Testis (tissue), 3 donors: ENCODE data around the gene CAMLG. TPM values are rescaled to one million over a fixed set of nuclear protein-coding genes. Genes with fewer than 3 reads are reported as not detected.

ENCODE experiments used
- DNase-seq: peaks from one replicate; pipeline ENCODE4 v3.0.0-alpha.2; 2019
- H3K27ac ChIP-seq, 2 donors: fragments of 200-600 bp; sonication (generic); one replicate each; pipeline ENCODE4 v1.5.1; 2019
- H3K27me3 ChIP-seq: fragments of 200-600 bp; sonication (generic); one replicate; pipeline ENCODE4 v1.5.1; 2019
- H3K36me3 ChIP-seq: fragments of 200-600 bp; sonication (generic); one replicate; pipeline ENCODE4 v1.5.1; 2017; ENCODE audit warnings: low read depth; ENCODE audit errors: missing control alignments
- H3K4me1 ChIP-seq: fragments of 200-600 bp; sonication (generic); one replicate; pipeline ENCODE4 v1.5.1; 2019
- H3K4me3 ChIP-seq, 2 donors: fragments of 200-600 bp; sonication (generic); one replicate each; pipeline ENCODE4 v1.5.1; 2017 to 2019
- H3K9me3 ChIP-seq: fragments of 200-600 bp; sonication (generic); one replicate; pipeline ENCODE4 v1.5.1; 2017
- POLR2A ChIP-seq: fragments of 450-650 bp; IDR thresholded peaks from one replicate; pipeline ENCODE4 v1.6.1; 2017; ENCODE audit warnings: antibody characterized with exemption, mild to moderate bottlenecking, moderate library complexity
- WGBS, 2 donors: methylation state at CpG; one replicate each; pipeline ENCODE4 v1.1.5; 2018; 5-methylcytosine and 5-hydroxymethylcytosine counted together
- intact Hi-C: fragments of 100-400 bp; cut with DNase I; formaldehyde crosslinking; loops from one replicate; pipeline ENCODE4 v1.15.1; 2023; ENCODE audit warnings: low total_unique reads
- polyA plus RNA-seq: library from polyadenylated mRNA; stranded (reverse); fragments of 350-450 nt; fragmentation: Illumina TruSeq; extraction: RNeasy Lipid Tissue Mini Kit (QIAGEN cat#74804); gene quantifications from one replicate; pipeline ENCODE4 v1.2.3, GENCODE V29; 2014; ENCODE audit warnings: low read depth, low replicate concordance; ENCODE audit not compliant: insufficient read depth
- total RNA-seq, 2 donors: library from RNA; depleted of rRNA; stranded (reverse); fragments of >200 nt; gene quantifications; one replicate each; pipeline ENCODE4 v1.2.3, GENCODE V29; 2016
- TF ChIP-seq, protein P1 (sequence below), 3 experiments: fragments of 450-650 bp in 2 of 3; fragments of 200-600 bp in 1 of 3; sonication (generic) in 1 of 3; IDR thresholded peaks; one replicate each; pipeline ENCODE4 v1.5.1; 2016 to 2019; ENCODE audit warnings: antibody characterized with exemption in 3 of 3, mild to moderate bottlenecking in 2 of 3, moderate library complexity in 1 of 3

CAMLG gene
- total and polyA plus RNA-seq, 3 donors from 2014 or later: 36.9 to 102 (median 53.2) TPM

DNA sequence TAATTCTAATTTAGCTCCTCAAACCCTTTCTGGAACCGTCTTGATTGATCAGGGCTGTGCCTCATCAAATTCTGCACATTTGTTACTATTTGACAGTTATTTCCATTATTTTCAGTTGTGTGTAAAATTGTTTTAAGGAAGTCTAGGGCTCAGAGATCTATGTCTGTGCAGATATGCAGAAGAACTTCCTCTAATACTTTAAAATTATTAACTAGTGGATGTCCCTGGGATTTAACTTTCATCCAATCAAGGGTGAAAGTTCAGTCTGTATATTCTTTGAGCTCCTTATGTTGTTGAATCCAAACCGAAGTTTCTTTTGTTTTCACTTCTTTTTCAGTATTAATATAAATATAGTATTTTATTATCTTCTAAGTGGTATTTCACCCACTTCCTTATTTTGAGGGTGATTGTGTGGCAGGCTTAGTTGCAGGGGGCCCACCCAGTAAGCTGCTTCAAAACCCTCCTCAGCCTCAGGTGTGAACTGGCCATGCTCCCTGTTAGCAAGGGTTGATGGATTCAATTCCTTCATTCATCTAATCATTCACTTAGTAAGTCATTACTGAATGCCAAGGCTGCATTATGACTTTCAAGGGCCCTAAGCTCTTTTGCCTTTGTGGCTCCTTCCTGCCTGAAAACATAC, 2.1 kb upstream of the CAMLG start:
- WGBS, 2 donors: 55 to 59% methylated on average over 2 of the region's 2 CpGs
- H3K9me3 ChIP-seq: no peaks in the 10 kb centered on the region
- TF ChIP-seq, protein P1, sequence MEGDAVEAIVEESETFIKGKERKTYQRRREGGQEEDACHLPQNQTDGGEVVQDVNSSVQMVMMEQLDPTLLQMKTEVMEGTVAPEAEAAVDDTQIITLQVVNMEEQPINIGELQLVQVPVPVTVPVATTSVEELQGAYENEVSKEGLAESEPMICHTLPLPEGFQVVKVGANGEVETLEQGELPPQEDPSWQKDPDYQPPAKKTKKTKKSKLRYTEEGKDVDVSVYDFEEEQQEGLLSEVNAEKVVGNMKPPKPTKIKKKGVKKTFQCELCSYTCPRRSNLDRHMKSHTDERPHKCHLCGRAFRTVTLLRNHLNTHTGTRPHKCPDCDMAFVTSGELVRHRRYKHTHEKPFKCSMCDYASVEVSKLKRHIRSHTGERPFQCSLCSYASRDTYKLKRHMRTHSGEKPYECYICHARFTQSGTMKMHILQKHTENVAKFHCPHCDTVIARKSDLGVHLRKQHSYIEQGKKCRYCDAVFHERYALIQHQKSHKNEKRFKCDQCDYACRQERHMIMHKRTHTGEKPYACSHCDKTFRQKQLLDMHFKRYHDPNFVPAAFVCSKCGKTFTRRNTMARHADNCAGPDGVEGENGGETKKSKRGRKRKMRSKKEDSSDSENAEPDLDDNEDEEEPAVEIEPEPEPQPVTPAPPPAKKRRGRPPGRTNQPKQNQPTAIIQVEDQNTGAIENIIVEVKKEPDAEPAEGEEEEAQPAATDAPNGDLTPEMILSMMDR (IDR thresholded peaks at IDR 0.05): no peak
- TF ChIP-seq POLR2A: no peak
- no peak overlapping the region for H3K27ac ChIP-seq
- H3K4me3 ChIP-seq: no peak overlapping the region
- no peak for DNase-seq
- H3K36me3 ChIP-seq: no peaks in the 10 kb centered on the region
- intact Hi-C loops: no loop called here
- no peaks in the 10 kb centered on the region for H3K4me1 ChIP-seq
- H3K27me3 ChIP-seq: no peaks in the 10 kb centered on the region

DNA sequence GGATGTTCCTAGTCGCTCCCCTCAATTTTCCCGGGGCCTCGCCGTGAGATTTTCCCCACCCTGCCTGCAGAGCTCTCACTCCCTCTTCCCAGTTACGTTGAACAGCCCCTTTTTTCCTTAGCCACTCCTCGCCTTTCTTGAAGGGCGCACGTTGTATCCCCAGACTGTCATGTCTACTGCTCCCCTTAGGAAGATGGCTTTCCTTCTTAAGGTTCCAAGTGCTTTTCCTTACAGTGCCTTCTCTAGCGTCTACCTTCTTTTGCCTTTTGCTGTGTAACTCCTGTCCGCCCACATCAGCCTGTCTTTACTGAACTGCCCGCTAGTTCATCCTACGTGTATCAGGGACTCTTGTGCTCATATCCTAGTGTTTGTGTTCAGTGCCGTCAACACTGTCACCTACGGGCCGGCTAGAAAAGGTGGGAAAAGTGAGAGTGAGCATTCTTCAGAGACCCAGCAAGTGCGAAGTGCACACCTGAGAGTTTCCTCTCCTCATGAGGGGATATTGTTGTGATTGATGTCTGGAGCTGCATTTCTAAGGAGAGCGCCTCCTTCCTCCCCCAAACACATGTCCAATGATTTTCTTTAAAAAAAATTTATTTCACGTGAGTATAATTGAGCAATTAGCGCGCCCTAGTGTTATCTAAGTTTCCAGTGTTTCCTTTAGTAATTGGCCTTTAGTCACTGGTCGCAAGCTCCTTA, 764 bp downstream of the CAMLG start:
- TF ChIP-seq, protein P1 (IDR thresholded peaks at IDR 0.05): peak in 1 of 3 experiments; percentile 1
- TF ChIP-seq POLR2A: no peak
- 2% methylated on average over 21 of the region's 21 CpGs for WGBS, 2 donors
- intact Hi-C loops: no loop called here

DNA sequence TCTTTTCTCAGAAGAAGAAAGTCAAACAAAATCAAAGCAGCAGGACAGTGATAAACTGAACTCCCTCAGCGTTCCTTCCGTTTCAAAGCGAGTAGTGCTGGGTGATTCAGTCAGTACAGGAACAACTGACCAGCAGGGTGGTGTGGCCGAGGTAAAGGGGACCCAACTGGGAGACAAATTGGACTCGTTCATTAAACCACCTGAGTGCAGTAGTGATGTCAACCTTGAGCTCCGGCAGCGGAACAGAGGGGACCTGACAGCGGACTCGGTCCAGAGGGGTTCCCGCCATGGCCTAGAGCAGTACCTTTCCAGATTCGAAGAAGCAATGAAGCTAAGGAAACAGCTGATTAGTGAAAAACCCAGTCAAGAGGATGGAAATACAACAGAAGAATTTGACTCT, 2.7 kb downstream of the CAMLG start:
- no peak for DNase-seq
- H3K27ac ChIP-seq: no peak overlapping the region
- H3K27me3 ChIP-seq: no peaks in the 10 kb centered on the region
- intact Hi-C loops: no loop called here
- no peaks in the 10 kb centered on the region for H3K36me3 ChIP-seq
- no peak overlapping the region for H3K4me3 ChIP-seq
- no peaks in the 10 kb centered on the region for H3K9me3 ChIP-seq
- no peaks in the 10 kb centered on the region for H3K4me1 ChIP-seq
- no peak for TF ChIP-seq POLR2A
- TF ChIP-seq, protein P1 (IDR thresholded peaks at IDR 0.05): no peak
- 88 to 89% methylated on average over 11 of the region's 11 CpGs for WGBS, 2 donors

More for the DNA sequence above, 764 bp downstream of the CAMLG start:
- H3K4me3 ChIP-seq: peak overlapping the region; percentile 78 to 88
- H3K27me3 ChIP-seq: no peaks in the 10 kb centered on the region
- H3K4me1 ChIP-seq: no peaks in the 10 kb centered on the region
- DNase-seq: peak; percentile 27
- H3K36me3 ChIP-seq: no peaks in the 10 kb centered on the region
- H3K27ac ChIP-seq: peak overlapping the region; percentile 96 to 97
- H3K9me3 ChIP-seq: no peaks in the 10 kb centered on the region

DNA sequence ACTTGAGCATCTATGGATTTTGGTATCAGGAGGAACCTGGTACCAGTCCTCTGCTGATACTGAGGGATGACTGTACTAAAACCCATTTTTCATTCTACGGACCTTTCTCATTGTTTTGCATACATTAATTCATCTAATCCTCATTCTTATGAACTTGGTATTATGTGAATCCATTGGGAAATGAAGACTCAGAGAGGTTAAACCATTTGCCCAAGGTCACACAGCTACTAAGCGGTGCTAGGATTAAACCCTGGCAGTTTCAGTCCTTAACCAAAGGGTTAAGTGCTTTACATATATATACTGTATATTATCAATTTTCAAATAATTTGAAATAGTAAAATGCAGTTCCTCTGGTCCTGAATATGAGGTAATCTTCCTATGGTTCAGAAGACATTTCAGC, 3.8 kb downstream of the CAMLG start:
- WGBS, 2 donors: 96% methylated on average over 2 of the region's 2 CpGs
- intact Hi-C loops: no loop called here
- Histone ChIP-seq H3K36me3 (no peaks in the 10 kb centered on the region), H3K4me1 (no peaks in the 10 kb centered on the region), H3K27ac (no peak overlapping the region), H3K9me3 (no peaks in the 10 kb centered on the region), H3K27me3 (no peaks in the 10 kb centered on the region), H3K4me3 (no peak overlapping the region)
- TF ChIP-seq POLR2A: no peak
- TF ChIP-seq, protein P1 (IDR thresholded peaks at IDR 0.05): no peak
- DNase-seq: no peak
